ENCODE results near the gene RASGEF1B. TPM values are rescaled to one million over a fixed set of nuclear protein-coding genes. Genes with fewer than 3 reads are reported as not detected.

RASGEF1B gene
- total and polyA plus RNA-seq, 2 experiments from 2014 or later = 2.8 to 5.2 TPM

DNA sequence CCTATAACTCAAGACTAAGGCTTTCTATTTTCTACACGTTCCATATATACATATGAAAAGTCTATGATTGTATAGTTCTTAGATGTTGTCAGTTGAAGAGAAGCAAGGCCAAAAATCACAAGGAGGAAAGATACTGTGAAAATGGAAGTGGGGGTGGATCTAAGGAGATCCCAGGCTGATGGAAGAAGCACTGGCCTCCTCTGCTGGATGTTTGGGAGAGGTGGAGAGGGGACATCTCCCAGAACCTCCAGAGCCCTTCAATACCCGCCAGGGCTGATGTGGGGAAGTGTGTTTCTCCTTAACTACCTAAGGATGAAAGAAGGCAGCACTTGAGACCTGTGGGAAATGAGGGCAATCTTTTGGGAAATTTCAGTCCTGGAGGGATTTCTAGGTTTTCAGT, 67.4 kb downstream of the RASGEF1B start:
- H3K9me3 Mint-ChIP-seq = no peaks in the 10 kb centered on the region; the same call in 2 of the 3 replicates
- Histone ChIP-seq H3K27me3 (ENCODE audit: insufficient read depth) (no peaks in the 10 kb centered on the region), H3K79me2 (replicated peaks; ENCODE audit: insufficient read depth) (no peaks in the 10 kb centered on the region), H3K4me1 (ENCODE audit: insufficient read depth) (no peaks in the 10 kb centered on the region), H3K27ac (ENCODE audit: low read depth) (no peak overlapping the region), H3F3A (replicated peaks; ENCODE audit: low read depth) (no peaks in the 10 kb centered on the region), H3K36me3 (ENCODE audit: insufficient read depth) (no peaks in the 10 kb centered on the region), H3K4me3 (no peak overlapping the region), H3K9me2 (ENCODE audit: insufficient read depth) (peaks cover under 1% of the 10 kb centered on the region; the same call in 1 of the 2 replicates), H4K20me1 (replicated peaks; ENCODE audit: insufficient read depth) (no peaks in the 10 kb centered on the region), H2AFZ (no peak overlapping the region), H3K4me2 (no peak overlapping the region)
- TF ChIP-seq, protein P1, sequence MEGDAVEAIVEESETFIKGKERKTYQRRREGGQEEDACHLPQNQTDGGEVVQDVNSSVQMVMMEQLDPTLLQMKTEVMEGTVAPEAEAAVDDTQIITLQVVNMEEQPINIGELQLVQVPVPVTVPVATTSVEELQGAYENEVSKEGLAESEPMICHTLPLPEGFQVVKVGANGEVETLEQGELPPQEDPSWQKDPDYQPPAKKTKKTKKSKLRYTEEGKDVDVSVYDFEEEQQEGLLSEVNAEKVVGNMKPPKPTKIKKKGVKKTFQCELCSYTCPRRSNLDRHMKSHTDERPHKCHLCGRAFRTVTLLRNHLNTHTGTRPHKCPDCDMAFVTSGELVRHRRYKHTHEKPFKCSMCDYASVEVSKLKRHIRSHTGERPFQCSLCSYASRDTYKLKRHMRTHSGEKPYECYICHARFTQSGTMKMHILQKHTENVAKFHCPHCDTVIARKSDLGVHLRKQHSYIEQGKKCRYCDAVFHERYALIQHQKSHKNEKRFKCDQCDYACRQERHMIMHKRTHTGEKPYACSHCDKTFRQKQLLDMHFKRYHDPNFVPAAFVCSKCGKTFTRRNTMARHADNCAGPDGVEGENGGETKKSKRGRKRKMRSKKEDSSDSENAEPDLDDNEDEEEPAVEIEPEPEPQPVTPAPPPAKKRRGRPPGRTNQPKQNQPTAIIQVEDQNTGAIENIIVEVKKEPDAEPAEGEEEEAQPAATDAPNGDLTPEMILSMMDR (conservative IDR thresholded peaks at IDR 0.05; ENCODE audit: low read depth in 2 of 2) = peak in 1 of 2 experiments; percentile 51; a peak in 3 of 4 replicates
- TF ChIP-seq, protein P2, sequence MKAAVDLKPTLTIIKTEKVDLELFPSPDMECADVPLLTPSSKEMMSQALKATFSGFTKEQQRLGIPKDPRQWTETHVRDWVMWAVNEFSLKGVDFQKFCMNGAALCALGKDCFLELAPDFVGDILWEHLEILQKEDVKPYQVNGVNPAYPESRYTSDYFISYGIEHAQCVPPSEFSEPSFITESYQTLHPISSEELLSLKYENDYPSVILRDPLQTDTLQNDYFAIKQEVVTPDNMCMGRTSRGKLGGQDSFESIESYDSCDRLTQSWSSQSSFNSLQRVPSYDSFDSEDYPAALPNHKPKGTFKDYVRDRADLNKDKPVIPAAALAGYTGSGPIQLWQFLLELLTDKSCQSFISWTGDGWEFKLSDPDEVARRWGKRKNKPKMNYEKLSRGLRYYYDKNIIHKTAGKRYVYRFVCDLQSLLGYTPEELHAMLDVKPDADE (IDR thresholded peaks at IDR 0.05) = no peak
- no peak overlapping the region for H3K4me3 Mint-ChIP-seq
- no peaks in the 10 kb centered on the region for H3K27me3 Mint-ChIP-seq (ENCODE audit: insufficient read depth, low read depth, poor library complexity)
- no peaks in the 10 kb centered on the region for H3K36me3 Mint-ChIP-seq (ENCODE audit: low read depth)
- ATAC-seq (peak; percentile 55; the same call in 2 of the 3 replicates), DNase-seq (ENCODE audit: low spot score) (peak; percentile 31)
- H3K4me1 Mint-ChIP-seq = peaks cover 4% of the 10 kb centered on the region
- H3K27ac Mint-ChIP-seq = no peak overlapping the region

DNA sequence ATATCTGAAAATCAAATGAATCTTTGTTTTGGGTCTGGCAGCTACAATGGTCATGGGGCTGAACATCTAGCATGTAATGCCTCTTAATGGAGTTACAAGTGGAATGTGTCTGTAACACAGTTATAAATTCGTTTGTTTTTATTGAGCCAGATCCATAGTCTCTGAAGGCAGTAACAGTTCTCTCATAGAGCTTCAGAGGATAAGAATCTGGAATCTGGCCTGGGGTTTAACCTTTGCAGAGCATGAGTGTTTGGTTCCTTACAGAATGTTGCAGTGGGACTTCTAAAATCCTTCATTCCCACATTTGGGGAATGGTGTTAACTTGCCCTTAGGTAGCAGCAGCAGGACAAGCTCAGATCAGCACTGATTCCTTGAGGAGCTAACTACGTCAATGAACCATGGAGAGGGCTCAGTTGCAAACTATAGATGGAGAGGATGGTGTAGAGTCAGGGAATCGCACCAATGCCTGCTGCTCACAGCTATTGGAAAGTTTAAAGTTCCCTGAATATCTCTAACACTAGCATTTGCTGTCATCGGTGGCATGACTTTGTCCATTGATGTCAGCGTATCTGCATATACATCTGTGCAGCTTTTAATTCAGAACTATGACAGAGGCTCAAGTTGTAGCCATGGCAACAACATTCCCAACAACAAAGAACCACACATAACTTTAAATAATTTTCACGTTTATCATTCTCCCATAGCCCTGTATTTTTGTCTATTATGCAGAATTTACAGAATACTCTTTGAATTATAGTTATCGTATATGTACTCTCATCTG, 72.2 kb downstream of the RASGEF1B start:
- Histone ChIP-seq H2AFZ (no peak overlapping the region), H3K4me1 (ENCODE audit: insufficient read depth) (no peaks in the 10 kb centered on the region), H3K27me3 (ENCODE audit: insufficient read depth) (no peaks in the 10 kb centered on the region), H3F3A (replicated peaks; ENCODE audit: low read depth) (no peaks in the 10 kb centered on the region), H3K36me3 (ENCODE audit: insufficient read depth) (no peaks in the 10 kb centered on the region), H3K79me2 (replicated peaks; ENCODE audit: insufficient read depth) (no peaks in the 10 kb centered on the region), H4K20me1 (replicated peaks; ENCODE audit: insufficient read depth) (no peaks in the 10 kb centered on the region), H3K4me2 (no peak overlapping the region), H3K4me3 (no peak overlapping the region), H3K27ac (ENCODE audit: low read depth) (no peak overlapping the region), H3K9me2 (ENCODE audit: insufficient read depth) (no peaks in the 10 kb centered on the region)
- TF ChIP-seq EZH2 (IDR thresholded peaks at IDR 0.05; ENCODE audit: low read depth, unreplicated experiment) = no peak
- TF ChIP-seq, protein P3, sequence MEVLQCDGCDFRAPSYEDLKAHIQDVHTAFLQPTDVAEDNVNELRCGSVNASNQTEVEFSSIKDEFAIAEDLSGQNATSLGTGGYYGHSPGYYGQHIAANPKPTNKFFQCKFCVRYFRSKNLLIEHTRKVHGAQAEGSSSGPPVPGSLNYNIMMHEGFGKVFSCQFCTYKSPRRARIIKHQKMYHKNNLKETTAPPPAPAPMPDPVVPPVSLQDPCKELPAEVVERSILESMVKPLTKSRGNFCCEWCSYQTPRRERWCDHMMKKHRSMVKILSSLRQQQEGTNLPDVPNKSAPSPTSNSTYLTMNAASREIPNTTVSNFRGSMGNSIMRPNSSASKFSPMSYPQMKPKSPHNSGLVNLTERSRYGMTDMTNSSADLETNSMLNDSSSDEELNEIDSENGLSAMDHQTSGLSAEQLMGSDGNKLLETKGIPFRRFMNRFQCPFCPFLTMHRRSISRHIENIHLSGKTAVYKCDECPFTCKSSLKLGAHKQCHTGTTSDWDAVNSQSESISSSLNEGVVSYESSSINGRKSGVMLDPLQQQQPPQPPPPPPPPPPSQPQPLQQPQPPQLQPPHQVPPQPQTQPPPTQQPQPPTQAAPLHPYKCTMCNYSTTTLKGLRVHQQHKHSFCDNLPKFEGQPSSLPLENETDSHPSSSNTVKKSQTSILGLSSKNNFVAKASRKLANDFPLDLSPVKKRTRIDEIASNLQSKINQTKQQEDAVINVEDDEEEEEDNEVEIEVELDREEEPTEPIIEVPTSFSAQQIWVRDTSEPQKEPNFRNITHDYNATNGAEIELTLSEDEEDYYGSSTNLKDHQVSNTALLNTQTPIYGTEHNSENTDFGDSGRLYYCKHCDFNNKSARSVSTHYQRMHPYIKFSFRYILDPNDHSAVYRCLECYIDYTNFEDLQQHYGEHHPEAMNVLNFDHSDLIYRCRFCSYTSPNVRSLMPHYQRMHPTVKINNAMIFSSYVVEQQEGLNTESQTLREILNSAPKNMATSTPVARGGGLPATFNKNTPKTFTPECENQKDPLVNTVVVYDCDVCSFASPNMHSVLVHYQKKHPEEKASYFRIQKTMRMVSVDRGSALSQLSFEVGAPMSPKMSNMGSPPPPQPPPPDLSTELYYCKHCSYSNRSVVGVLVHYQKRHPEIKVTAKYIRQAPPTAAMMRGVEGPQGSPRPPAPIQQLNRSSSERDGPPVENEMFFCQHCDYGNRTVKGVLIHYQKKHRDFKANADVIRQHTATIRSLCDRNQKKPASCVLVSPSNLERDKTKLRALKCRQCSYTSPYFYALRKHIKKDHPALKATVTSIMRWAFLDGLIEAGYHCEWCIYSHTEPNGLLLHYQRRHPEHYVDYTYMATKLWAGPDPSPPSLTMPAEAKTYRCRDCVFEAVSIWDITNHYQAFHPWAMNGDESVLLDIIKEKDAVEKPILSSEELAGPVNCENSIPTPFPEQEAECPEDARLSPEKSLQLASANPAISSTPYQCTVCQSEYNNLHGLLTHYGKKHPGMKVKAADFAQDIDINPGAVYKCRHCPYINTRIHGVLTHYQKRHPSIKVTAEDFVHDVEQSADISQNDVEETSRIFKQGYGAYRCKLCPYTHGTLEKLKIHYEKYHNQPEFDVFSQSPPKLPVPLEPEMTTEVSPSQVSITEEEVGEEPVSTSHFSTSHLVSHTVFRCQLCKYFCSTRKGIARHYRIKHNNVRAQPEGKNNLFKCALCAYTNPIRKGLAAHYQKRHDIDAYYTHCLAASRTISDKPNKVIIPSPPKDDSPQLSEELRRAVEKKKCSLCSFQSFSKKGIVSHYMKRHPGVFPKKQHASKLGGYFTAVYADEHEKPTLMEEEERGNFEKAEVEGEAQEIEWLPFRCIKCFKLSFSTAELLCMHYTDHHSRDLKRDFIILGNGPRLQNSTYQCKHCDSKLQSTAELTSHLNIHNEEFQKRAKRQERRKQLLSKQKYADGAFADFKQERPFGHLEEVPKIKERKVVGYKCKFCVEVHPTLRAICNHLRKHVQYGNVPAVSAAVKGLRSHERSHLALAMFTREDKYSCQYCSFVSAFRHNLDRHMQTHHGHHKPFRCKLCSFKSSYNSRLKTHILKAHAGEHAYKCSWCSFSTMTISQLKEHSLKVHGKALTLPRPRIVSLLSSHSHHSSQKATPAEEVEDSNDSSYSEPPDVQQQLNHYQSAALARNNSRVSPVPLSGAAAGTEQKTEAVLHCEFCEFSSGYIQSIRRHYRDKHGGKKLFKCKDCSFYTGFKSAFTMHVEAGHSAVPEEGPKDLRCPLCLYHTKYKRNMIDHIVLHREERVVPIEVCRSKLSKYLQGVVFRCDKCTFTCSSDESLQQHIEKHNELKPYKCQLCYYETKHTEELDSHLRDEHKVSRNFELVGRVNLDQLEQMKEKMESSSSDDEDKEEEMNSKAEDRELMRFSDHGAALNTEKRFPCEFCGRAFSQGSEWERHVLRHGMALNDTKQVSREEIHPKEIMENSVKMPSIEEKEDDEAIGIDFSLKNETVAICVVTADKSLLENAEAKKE (CRISPR knock-in tag; IDR thresholded peaks at IDR 0.05) = no peak
- TF ChIP-seq, protein P1 (conservative IDR thresholded peaks at IDR 0.05; ENCODE audit: low read depth in 2 of 2) = no peak
- TF ChIP-seq CREB1 (CRISPR knock-in tag; IDR thresholded peaks at IDR 0.05; ENCODE audit: low read depth) = no peak
- TF ChIP-seq STAT1 (IDR thresholded peaks at IDR 0.05; ENCODE audit: unreplicated experiment) = no peak
- TF ChIP-seq JUNB (IDR thresholded peaks at IDR 0.05; ENCODE audit: unreplicated experiment) = no peak
- no peak for TF ChIP-seq ZNF114 (CRISPR knock-in tag; IDR thresholded peaks at IDR 0.05)
- H3K9me3 Mint-ChIP-seq = no peaks in the 10 kb centered on the region; the same call in 2 of the 3 replicates
- H3K36me3 Mint-ChIP-seq (ENCODE audit: low read depth) = no peaks in the 10 kb centered on the region
- no peaks in the 10 kb centered on the region for H3K27me3 Mint-ChIP-seq (ENCODE audit: insufficient read depth, low read depth, poor library complexity)
- DNase-seq (ENCODE audit: low spot score) (no peak), ATAC-seq (no peak)
- no peak overlapping the region for H3K27ac Mint-ChIP-seq
- H3K4me1 Mint-ChIP-seq = peaks cover 4% of the 10 kb centered on the region
- no peak overlapping the region for H3K4me3 Mint-ChIP-seq

All from GM23338 (cell line).